22Rv1 (cell line): ENCODE data around the gene CYSRT1.

Source experiments
- H3K27ac ChIP-seq: fragments of 450-650 bp; 2 replicates; pipeline ENCODE4 v1.5.1; 2017
- ZFX ChIP-seq: fragments of 450-650 bp; IDR thresholded peaks from 2 replicates; pipeline ENCODE4 v1.6.1; 2017; ENCODE audit warnings: antibody characterized with exemption, borderline replicate concordance
- TF ChIP-seq, protein P1 (sequence below): fragments of 450-650 bp; IDR thresholded peaks from 2 replicates; pipeline ENCODE4 v1.5.1; 2017; ENCODE audit warnings: mild to moderate bottlenecking

CYSRT1 gene

DNA sequence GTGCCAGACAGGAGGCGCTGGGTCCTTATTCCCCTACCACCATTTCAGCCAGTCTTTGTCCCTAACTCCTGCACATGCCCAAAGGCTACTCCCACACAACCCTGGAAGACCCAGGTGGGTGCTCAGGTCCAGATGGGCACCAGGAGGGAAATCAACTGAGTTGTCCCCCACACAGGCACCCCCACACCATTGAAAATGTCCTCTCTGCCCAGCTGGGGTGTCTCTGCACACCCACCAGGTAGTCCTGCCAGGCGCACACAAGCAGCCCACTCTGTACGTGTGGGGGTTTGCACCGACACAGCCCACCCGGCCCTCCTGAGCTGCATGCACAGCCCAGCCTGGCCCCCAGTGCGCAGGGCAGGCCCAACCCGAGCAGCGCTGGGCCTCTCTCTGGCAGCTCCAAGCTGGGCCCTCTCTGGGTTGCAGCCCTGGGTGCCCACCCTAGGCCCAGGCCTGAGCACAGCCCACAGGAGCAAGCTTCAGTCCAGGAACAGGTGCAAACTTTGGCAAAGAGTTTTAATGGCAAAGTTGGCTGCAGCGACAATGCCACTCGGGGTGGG lies 5.1 kb upstream of the CYSRT1 start:
- H3K27ac ChIP-seq, result peak overlapping the region; percentile 97
- TF ChIP-seq, protein P1, sequence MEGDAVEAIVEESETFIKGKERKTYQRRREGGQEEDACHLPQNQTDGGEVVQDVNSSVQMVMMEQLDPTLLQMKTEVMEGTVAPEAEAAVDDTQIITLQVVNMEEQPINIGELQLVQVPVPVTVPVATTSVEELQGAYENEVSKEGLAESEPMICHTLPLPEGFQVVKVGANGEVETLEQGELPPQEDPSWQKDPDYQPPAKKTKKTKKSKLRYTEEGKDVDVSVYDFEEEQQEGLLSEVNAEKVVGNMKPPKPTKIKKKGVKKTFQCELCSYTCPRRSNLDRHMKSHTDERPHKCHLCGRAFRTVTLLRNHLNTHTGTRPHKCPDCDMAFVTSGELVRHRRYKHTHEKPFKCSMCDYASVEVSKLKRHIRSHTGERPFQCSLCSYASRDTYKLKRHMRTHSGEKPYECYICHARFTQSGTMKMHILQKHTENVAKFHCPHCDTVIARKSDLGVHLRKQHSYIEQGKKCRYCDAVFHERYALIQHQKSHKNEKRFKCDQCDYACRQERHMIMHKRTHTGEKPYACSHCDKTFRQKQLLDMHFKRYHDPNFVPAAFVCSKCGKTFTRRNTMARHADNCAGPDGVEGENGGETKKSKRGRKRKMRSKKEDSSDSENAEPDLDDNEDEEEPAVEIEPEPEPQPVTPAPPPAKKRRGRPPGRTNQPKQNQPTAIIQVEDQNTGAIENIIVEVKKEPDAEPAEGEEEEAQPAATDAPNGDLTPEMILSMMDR, result no peak
- no peak for TF ChIP-seq ZFX

DNA sequence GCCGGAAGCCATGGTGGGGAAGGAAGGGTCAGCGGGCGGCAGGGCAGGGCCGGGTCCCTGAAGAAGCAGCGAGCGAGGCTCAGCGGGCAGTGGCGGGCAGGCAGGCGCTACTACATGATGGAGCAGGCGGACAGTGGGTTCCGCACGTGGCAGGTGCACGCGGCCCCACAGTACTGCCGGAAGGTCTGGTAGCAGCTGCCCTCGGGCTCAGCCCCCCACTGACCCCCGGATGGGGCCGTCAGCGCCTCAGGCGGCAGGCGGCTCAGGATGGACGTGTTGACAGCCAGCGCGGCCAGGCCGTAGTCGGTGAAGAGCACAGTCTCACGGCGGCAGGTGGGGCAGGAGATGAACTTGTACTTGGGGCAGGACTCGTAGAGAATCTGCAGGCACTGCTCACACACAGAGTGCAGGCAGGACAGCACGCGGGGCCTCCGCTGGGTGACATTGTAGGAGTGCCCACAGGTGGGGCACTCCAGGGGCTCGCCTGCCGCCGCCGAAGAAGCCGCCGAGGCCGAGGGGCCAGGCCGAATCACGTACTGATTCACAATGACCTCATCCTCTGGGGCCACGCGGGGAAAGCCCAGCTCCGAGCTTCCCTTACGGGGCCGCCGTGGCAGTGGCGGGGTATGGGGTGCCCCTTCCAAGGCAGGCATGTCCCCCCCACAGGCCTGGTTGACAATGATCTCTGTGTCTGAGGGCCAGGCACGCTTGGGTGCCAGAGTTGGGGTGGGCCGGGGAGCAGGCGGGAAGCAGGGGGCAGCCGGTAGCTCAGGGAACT lies 4.5 kb upstream of the CYSRT1 start:
- H3K27ac ChIP-seq, result peak overlapping the region; percentile 97
- TF ChIP-seq, protein P1, result no peak
- no peak for TF ChIP-seq ZFX

- peak overlapping the region; percentile 97 for H3K27ac ChIP-seq
- TF ChIP-seq ZFX, result no peak
- TF ChIP-seq, protein P1, result no peak
These were observed 3.9 kb upstream of the CYSRT1 start for GRCh38 chr9:137221095-137221505.

DNA sequence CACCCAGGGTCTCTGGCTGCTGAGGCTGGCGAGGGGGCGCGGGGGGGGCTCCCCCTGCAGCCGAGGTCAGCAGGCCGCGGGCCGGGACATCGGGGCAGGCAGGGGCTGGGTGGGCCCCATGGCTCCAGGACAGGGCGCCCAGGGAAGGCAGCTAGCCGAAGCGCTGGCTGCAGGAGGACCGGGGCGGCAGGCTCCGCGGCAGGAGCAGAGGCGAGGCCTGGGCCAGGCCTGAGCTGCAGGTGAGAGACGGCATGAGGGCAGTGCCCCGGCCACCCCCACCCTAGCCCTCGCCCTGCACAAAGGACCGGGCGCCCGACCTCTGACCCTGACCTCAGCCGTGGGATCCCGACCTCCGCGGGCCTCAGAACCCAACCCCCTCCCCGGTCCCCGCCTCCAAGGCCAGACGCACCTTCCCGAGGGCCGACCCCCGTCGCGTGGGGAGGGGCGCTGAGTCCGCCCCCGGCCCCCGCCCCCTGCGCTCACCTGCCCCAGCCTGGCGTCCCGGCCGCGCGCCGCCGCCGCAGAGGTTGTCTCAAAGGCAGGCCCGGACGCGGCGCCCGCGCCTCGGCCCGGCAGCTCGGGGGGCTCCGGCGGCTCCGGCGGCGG lies 3.4 kb upstream of the CYSRT1 start:
- TF ChIP-seq, protein P1, result no peak
- no peak for TF ChIP-seq ZFX
- H3K27ac ChIP-seq, result peak overlapping the region; percentile 97

- peak within 1 kb of the TSS; percentile 97 for H3K27ac ChIP-seq
These were observed 2.5 kb upstream of the CYSRT1 start, which contains the start of gene RNF208 for GRCh38 chr9:137222190-137223077. Gene RNF208, minus strand, starts transcription at chr9:137222240. Its CDS starts 1,028 bp downstream, at chr9:137221212.

GRCh38 chr9:137223078-137223970 lies 1.6 kb upstream of the CYSRT1 start:
- H3K27ac ChIP-seq, result peak overlapping the region; percentile 97
- TF ChIP-seq ZFX, result no peak
- TF ChIP-seq, protein P1, result no peak

More at GRCh38 chr9:137222190-137223077, 2.5 kb upstream of the CYSRT1 start, which contains the start of gene RNF208:
- TF ChIP-seq, protein P1, result no peak
- TF ChIP-seq ZFX, result no peak
